Endodermal cell (in vitro differentiated cells): ENCODE results near the gene MOSMO. TPM values are rescaled to one million over a fixed set of nuclear protein-coding genes. Genes with fewer than 3 reads are reported as not detected.
A peak's percentile ranks its signal among the peaks of the same experiment; 100 is the strongest.

Experiments used
- DNase-seq: peaks from one replicate; pipeline ENCODE4 v3.0.0-alpha.2; 2017
- H3K27ac ChIP-seq: 2 replicates; pipeline ENCODE4 v1.5.1; 2013; ENCODE audit warnings: mild to moderate bottlenecking, low read depth, low read length, moderate library complexity
- H3K27me3 ChIP-seq: 2 replicates; pipeline ENCODE4 v1.6.1; 2013; ENCODE audit warnings: mild to moderate bottlenecking, low read length, moderate library complexity; ENCODE audit not compliant: insufficient read depth, control insufficient read depth, poor library complexity, severe bottlenecking
- H3K36me3 ChIP-seq: 2 replicates; pipeline ENCODE4 v1.7.0; 2013; ENCODE audit warnings: mild to moderate bottlenecking, low read length, moderate library complexity; ENCODE audit not compliant: control insufficient read depth, insufficient read depth
- H3K4me1 ChIP-seq: one replicate; pipeline ENCODE4 v1.7.0; 2013; ENCODE audit warnings: low read length; ENCODE audit not compliant: control insufficient read depth, insufficient read depth
- H3K4me3 ChIP-seq: 2 replicates; pipeline ENCODE4 v1.5.1; 2013; ENCODE audit warnings: mild to moderate bottlenecking, low read length, moderate library complexity
- H3K9ac ChIP-seq: 2 replicates; pipeline ENCODE4 v1.6.1; 2013; ENCODE audit warnings: mild to moderate bottlenecking, low read length, moderate library complexity; ENCODE audit not compliant: poor library complexity, severe bottlenecking; ENCODE audit errors: extremely low read depth
- H3K9me3 ChIP-seq: 2 replicates; pipeline ENCODE4 v1.6.1; 2013; ENCODE audit warnings: mild to moderate bottlenecking, low read length, moderate library complexity; ENCODE audit not compliant: control insufficient read depth
- H3K27ac Mint-ChIP-seq: 2 replicates; pipeline ENCODE4 v1.8.0; 2020; ENCODE audit warnings: mixed read lengths
- H3K27me3 Mint-ChIP-seq: 2 replicates; pipeline ENCODE4 v1.8.0; 2021; ENCODE audit warnings: mild to moderate bottlenecking, mixed read lengths; ENCODE audit not compliant: insufficient read depth
- H3K36me3 Mint-ChIP-seq: 2 replicates; pipeline ENCODE4 v1.8.0; 2020; ENCODE audit warnings: low read depth, mixed read lengths
- H3K4me1 Mint-ChIP-seq: 2 replicates; pipeline ENCODE4 v1.8.0; 2020; ENCODE audit warnings: mixed read lengths
- H3K4me3 Mint-ChIP-seq: 2 replicates; pipeline ENCODE4 v1.8.0; 2020; ENCODE audit warnings: mild to moderate bottlenecking, moderate library complexity, mixed read lengths
- H3K9me3 Mint-ChIP-seq: 2 replicates; pipeline ENCODE4 v1.8.0; 2020; ENCODE audit warnings: mild to moderate bottlenecking, mixed read lengths
- WGBS, 2 experiments: methylation state at CpG; one replicate each; pipeline versions ENCODE4 v1.1.5 to v1.1.7; 2013; ENCODE audit warnings: missing lambda C conversion rate in 2 of 2, mixed read lengths in 1 of 2; ENCODE audit not compliant: insufficient coverage in 1 of 2, insufficient read length in 1 of 2; 5-methylcytosine and 5-hydroxymethylcytosine counted together
- long read RNA-seq, 4 experiments: library from polyadenylated mRNA in 2 of 4; library from RNA in 1 of 4; library from capped mRNA in 1 of 4; stranded (forward) in 3 of 4; unstranded in 1 of 4; transcript quantifications; one replicate each; pipeline ENCODE4 v2.0.0, GENCODE V29; 2020 to 2021; ENCODE audit warnings: inconsistent platforms in 1 of 4
- polyA plus RNA-seq, 2 experiments: library from polyadenylated mRNA; stranded (reverse); fragments of 50-300 nt; gene quantifications; one replicate each; pipeline ENCODE4 v1.2.3, GENCODE V29; 2013
- total RNA-seq, 2 donors: library from RNA; stranded (reverse); fragmentation: NEBNext Ultra II Directional in 1 of 2; extraction: Animal tissue kit (Norgen Biotek cat#: 25700) in 1 of 2; gene quantifications; 2 replicates in 1 of 2; 3 replicates in 1 of 2; pipeline ENCODE4 v1.2.1, GENCODE V29; 2021
- TF ChIP-seq, protein P1 (sequence below): fragments of 200-600 bp; sonication (generic); conservative IDR thresholded peaks from 2 replicates; pipeline ENCODE4 v1.5.0; 2021; ENCODE audit warnings: antibody characterized with exemption, mild to moderate bottlenecking

The MOSMO gene
- total RNA-seq = 10 to 100 TPM; 12.6 to 14.7 TPM
- 15.2 TPM for polyA plus RNA-seq (2013, experiment 1 of 2)
- polyA plus RNA-seq (2013, experiment 2 of 2) = 14.6 TPM
- long read RNA-seq, experiment 1, full-length matches to known transcripts = 1 of 9 reads
- long read RNA-seq, experiment 1, partial matches to known transcripts = 0 of 9 reads
- long read RNA-seq, experiment 1, other reads (novel, unspliced or antisense) = 8 of 9 reads
- long read RNA-seq, experiment 2, partial matches to known transcripts = 0 of 6 reads
- long read RNA-seq, experiment 2, other reads (novel, unspliced or antisense) = 5 of 6 reads
- long read RNA-seq, experiment 3, partial matches to known transcripts = 0 of 4 reads
- long read RNA-seq, experiment 3, other reads (novel, unspliced or antisense) = 4 of 4 reads
- long read RNA-seq, experiment 4, full-length matches to known transcripts = 6 of 6 reads
- long read RNA-seq, experiment 4, partial matches to known transcripts = 0 of 6 reads
- long read RNA-seq, experiment 4, other reads (novel, unspliced or antisense) = 0 of 6 reads

DNA sequence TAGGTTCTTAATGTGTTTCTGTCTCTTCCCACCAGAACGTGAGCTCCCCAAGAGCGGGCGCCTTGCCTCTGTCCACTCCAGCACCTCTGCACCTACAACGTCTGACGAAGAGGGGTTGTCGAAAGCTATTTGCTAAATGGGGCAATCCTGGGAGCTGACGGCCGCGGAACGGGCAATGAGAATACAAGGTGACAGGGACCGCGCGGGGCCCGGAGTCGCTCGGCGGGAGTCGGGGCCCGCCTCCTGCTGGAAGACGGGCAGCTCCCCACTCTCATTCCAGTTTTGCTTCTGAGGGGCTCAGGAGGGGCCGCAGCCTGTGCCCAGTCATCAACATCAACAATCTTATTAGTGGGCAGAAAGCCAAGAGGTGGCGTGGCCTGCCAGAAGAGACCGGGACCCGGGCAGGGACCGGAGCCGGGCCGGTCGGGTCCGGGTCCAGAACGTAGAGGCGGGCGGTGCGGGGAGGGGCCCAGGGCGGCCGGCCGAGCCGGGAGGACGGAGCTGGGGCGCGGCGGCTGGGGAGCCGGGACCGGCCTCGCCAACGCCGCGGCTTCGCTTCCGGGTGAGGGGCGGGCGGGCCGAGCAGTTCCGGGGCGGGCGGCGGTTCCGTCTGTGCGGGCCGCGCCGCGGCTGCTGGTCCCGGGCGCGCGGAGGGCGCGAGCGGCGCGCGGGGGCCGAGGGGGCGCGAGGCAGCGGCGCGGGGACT, at the start of gene MOSMO:
Gene MOSMO (plus strand): TSS at position 603 of the 706 bp plus-strand sequence. CDS start 191 bp downstream, outside the sequence.
- Histone ChIP-seq H3K9ac (peak within 1 kb of the TSS; percentile 13), H3K27ac (no peak within 1 kb of the TSS), H3K36me3 (no peaks in the 10 kb centered on the region), H3K4me1 (no peaks in the 10 kb centered on the region), H3K9me3 (no peaks in the 10 kb centered on the region), H3K4me3 (peak within 1 kb of the TSS; percentile 87), H3K27me3 (peaks cover 28% of the 10 kb centered on the region)
- H3K4me1 Mint-ChIP-seq = peaks cover 13% of the 10 kb centered on the region
- no peak within 1 kb of the TSS for H3K27ac Mint-ChIP-seq
- TF ChIP-seq, protein P1, sequence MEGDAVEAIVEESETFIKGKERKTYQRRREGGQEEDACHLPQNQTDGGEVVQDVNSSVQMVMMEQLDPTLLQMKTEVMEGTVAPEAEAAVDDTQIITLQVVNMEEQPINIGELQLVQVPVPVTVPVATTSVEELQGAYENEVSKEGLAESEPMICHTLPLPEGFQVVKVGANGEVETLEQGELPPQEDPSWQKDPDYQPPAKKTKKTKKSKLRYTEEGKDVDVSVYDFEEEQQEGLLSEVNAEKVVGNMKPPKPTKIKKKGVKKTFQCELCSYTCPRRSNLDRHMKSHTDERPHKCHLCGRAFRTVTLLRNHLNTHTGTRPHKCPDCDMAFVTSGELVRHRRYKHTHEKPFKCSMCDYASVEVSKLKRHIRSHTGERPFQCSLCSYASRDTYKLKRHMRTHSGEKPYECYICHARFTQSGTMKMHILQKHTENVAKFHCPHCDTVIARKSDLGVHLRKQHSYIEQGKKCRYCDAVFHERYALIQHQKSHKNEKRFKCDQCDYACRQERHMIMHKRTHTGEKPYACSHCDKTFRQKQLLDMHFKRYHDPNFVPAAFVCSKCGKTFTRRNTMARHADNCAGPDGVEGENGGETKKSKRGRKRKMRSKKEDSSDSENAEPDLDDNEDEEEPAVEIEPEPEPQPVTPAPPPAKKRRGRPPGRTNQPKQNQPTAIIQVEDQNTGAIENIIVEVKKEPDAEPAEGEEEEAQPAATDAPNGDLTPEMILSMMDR = peak; percentile 24
- H3K4me3 Mint-ChIP-seq = peak within 1 kb of the TSS; percentile 86
- H3K36me3 Mint-ChIP-seq = no peaks in the 10 kb centered on the region
- H3K27me3 Mint-ChIP-seq = peaks cover 39% of the 10 kb centered on the region
- 7 to 12% methylated on average over 34 to 78 of the region's 78 CpGs for WGBS, 2 experiments
- peak; percentile 88 for DNase-seq
- H3K9me3 Mint-ChIP-seq = no peaks in the 10 kb centered on the region

DNA sequence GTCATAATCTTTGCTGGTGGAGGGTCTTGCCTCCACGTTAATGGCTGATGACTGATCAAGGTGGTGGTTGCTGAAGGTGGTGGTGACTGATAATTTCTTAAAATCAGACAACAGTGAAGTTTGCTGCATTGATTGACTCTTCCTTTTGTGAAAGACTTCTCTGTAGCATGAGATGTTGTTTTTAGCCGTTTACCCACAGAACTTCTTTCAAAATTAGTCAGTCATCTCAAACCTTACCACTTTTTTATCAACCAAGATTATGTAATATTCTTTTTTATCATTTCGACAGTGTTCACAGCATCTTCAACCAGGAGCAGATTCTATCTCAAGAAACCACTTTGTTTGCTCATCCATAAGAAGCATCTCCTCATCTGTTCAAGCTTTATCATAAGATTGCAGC, 48.9 kb upstream of the MOSMO start:
- Mint-ChIP-seq H3K27ac (no peak overlapping the region), H3K4me3 (no peak overlapping the region), H3K27me3 (no peaks in the 10 kb centered on the region), H3K36me3 (peaks cover 62% of the 10 kb centered on the region), H3K9me3 (no peaks in the 10 kb centered on the region), H3K4me1 (peaks cover 3% of the 10 kb centered on the region)
- H3K36me3 ChIP-seq = peaks cover 72% of the 10 kb centered on the region
- no peak overlapping the region for H3K4me3 ChIP-seq
- H3K27me3 ChIP-seq = no peaks in the 10 kb centered on the region
- DNase-seq = no peak
- WGBS, 2 experiments = 89 to 90% methylated on average over 2 to 3 of the region's 3 CpGs
- no peak overlapping the region for H3K27ac ChIP-seq
- TF ChIP-seq, protein P1 = no peak
- H3K9ac ChIP-seq = no peak overlapping the region
- no peaks in the 10 kb centered on the region for H3K4me1 ChIP-seq
- H3K9me3 ChIP-seq = no peaks in the 10 kb centered on the region

DNA sequence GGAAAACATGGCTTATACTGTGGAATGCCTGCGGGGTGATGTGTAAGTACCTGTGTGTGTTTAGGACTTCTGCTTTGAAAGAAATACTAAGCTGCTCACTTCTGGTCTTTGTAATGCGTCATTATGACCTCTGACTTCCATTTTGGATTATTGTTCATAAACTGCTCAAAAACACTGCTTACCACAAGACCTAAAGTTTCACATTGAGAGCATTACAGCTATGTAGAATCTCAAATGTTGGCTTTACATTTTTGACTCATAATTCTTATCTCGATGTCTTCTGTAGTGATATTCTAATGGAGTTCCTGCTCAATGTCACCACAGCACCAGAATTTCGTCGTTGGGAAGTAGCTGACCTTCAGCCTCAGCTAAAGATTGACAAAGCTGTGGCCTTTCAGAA, 45.4 kb upstream of the MOSMO start:
- TF ChIP-seq, protein P1 = no peak
- Mint-ChIP-seq H3K9me3 (no peaks in the 10 kb centered on the region), H3K27me3 (no peaks in the 10 kb centered on the region), H3K27ac (no peak overlapping the region), H3K36me3 (peaks cover 75% of the 10 kb centered on the region), H3K4me1 (no peaks in the 10 kb centered on the region), H3K4me3 (no peak overlapping the region)
- no peaks in the 10 kb centered on the region for H3K27me3 ChIP-seq
- DNase-seq = no peak
- H3K9ac ChIP-seq = no peak overlapping the region
- no peak overlapping the region for H3K4me3 ChIP-seq
- WGBS, 2 experiments = 93 to 98% methylated on average over 5 of the region's 5 CpGs
- no peak overlapping the region for H3K27ac ChIP-seq
- H3K36me3 ChIP-seq = peaks cover 92% of the 10 kb centered on the region
- no peaks in the 10 kb centered on the region for H3K4me1 ChIP-seq
- H3K9me3 ChIP-seq = no peaks in the 10 kb centered on the region
